Glutamatergic neuron (in vitro differentiated cells): ENCODE data around the gene EYS. TPM values are rescaled to one million over a fixed set of nuclear protein-coding genes. Genes with fewer than 3 reads are reported as not detected.

Source experiments
- DNase-seq: peaks from one replicate; pipeline ENCODE4 v3.0.0; 2022
- H3K27ac Mint-ChIP-seq: one replicate; pipeline ENCODE4 v1.8.0; 2020; ENCODE audit warnings: mild to moderate bottlenecking, mixed read lengths, inconsistent platforms; ENCODE audit not compliant: unreplicated experiment
- H3K27me3 Mint-ChIP-seq: one replicate; pipeline ENCODE4 v1.8.0; 2020; ENCODE audit warnings: mild to moderate bottlenecking, moderate library complexity, mixed read lengths, inconsistent platforms; ENCODE audit not compliant: unreplicated experiment
- H3K36me3 Mint-ChIP-seq: one replicate; pipeline ENCODE4 v1.8.0; 2020; ENCODE audit warnings: mild to moderate bottlenecking, mixed read lengths, inconsistent platforms; ENCODE audit not compliant: unreplicated experiment
- H3K4me1 Mint-ChIP-seq: one replicate; pipeline ENCODE4 v1.8.0; 2020; ENCODE audit warnings: mild to moderate bottlenecking, low read depth, mixed read lengths, inconsistent platforms; ENCODE audit not compliant: unreplicated experiment
- H3K4me3 Mint-ChIP-seq: one replicate; pipeline ENCODE4 v1.8.0; 2020; ENCODE audit warnings: mild to moderate bottlenecking, mixed read lengths, inconsistent platforms; ENCODE audit not compliant: unreplicated experiment
- H3K9me3 Mint-ChIP-seq: one replicate; pipeline ENCODE4 v1.8.0; 2020; ENCODE audit warnings: mild to moderate bottlenecking, moderate library complexity, mixed read lengths, inconsistent platforms; ENCODE audit not compliant: unreplicated experiment
- CTCF ChIP-seq: fragments of 200-600 bp; sonication (generic); IDR thresholded peaks from one replicate; pipeline ENCODE4 v1.5.0; 2021; ENCODE audit not compliant: partially characterized antibody, unreplicated experiment
- total RNA-seq: library from RNA; stranded (reverse); fragmentation: NEBNext Ultra II Directional; extraction: Animal tissue kit (Norgen Biotek cat#: 25700); gene quantifications from one replicate; pipeline ENCODE4 v1.2.1, GENCODE V29; 2021; ENCODE audit not compliant: unreplicated experiment

The EYS gene
- total RNA-seq, 1 donor from 2014 or later: 13.2 TPM

- Mint-ChIP-seq H3K4me1 (no peaks in the 10 kb centered on the region), H3K36me3 (peaks cover 13% of the 10 kb centered on the region), H3K4me3 (no peak overlapping the region), H3K27ac (no peak overlapping the region), H3K9me3 (no peaks in the 10 kb centered on the region), H3K27me3 (no peaks in the 10 kb centered on the region)
- TF ChIP-seq CTCF: no peak
- DNase-seq: no peak
Observed at GRCh38 chr6:63745784-63746183, 1961.2 kb downstream of the EYS start.

- DNase-seq: no peak
- no peaks in the 10 kb centered on the region for H3K27me3 Mint-ChIP-seq
- no peak overlapping the region for H3K27ac Mint-ChIP-seq
- H3K4me1 Mint-ChIP-seq: no peaks in the 10 kb centered on the region
- no peak for TF ChIP-seq CTCF
- peaks cover 13% of the 10 kb centered on the region for H3K36me3 Mint-ChIP-seq
- peaks cover 2% of the 10 kb centered on the region for H3K9me3 Mint-ChIP-seq
- H3K4me3 Mint-ChIP-seq: no peak overlapping the region
Observed at GRCh38 chr6:63744810-63745209, 1962.2 kb downstream of the EYS start.

GRCh38 chr6:63743691-63744090 is 1963.3 kb downstream of the EYS start:
- H3K4me1 Mint-ChIP-seq: no peaks in the 10 kb centered on the region
- H3K27ac Mint-ChIP-seq: no peak overlapping the region
- H3K4me3 Mint-ChIP-seq: no peak overlapping the region
- H3K27me3 Mint-ChIP-seq: no peaks in the 10 kb centered on the region
- no peak for TF ChIP-seq CTCF
- peaks cover 2% of the 10 kb centered on the region for H3K9me3 Mint-ChIP-seq
- DNase-seq: no peak
- peaks cover 13% of the 10 kb centered on the region for H3K36me3 Mint-ChIP-seq

- Mint-ChIP-seq H3K4me3 (no peak overlapping the region), H3K36me3 (peaks cover 5% of the 10 kb centered on the region), H3K27me3 (no peaks in the 10 kb centered on the region)
Observed at GRCh38 chr6:63742060-63742459, 1965.0 kb downstream of the EYS start.

GRCh38 chr6:63740709-63741108 is 1966.3 kb downstream of the EYS start:
- no peak for TF ChIP-seq CTCF
- Mint-ChIP-seq H3K36me3 (no peaks in the 10 kb centered on the region), H3K9me3 (peaks cover 2% of the 10 kb centered on the region), H3K4me1 (no peaks in the 10 kb centered on the region), H3K27me3 (no peaks in the 10 kb centered on the region), H3K4me3 (no peak overlapping the region), H3K27ac (no peak overlapping the region)
- no peak for DNase-seq

More at GRCh38 chr6:63742060-63742459, 1965.0 kb downstream of the EYS start:
- peaks cover 2% of the 10 kb centered on the region for H3K9me3 Mint-ChIP-seq
- TF ChIP-seq CTCF: no peak
- no peaks in the 10 kb centered on the region for H3K4me1 Mint-ChIP-seq
- DNase-seq: no peak
- no peak overlapping the region for H3K27ac Mint-ChIP-seq
